ENCODE results near the gene CELF2.
"Not testable (repeated sequence)": the region's sequence is repeated elsewhere in the genome, so short reads cannot be mapped to it uniquely, and the experiment has no call there.

Gene CELF2

DNA sequence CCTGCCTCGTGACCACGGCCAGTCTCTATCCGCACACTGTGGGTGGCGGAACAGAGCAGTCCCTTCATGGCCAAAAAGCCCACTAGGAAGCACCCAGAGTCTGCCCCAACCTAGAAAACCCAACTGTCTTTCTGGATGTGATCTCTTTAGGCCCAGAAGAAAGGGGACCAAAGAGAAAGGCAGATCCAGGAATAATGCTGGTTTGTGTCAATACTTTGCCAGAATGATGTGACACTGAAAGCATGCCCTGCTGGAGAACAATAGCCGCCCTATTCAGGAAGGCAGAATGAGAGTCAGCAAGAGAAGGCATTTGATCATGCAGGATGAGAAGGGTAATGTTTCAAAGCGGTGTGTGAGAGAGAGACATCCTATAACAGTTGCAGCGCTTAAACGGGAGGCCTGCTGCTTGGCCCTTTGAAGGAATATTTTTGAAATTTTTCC is 319.1 kb downstream of the CELF2 start:
- peaks cover 10% of the 10 kb centered on the region; the same call in 1 of the 2 replicates for H3K4me1 ChIP-seq (ENCODE audit: insufficient read depth, low read length)
- H3K9me3 ChIP-seq (ENCODE audit: insufficient read depth, low read depth, low read length) = no peaks in the 10 kb centered on the region
- no peaks in the 10 kb centered on the region for H3K36me3 ChIP-seq (ENCODE audit: insufficient read depth, low read depth, low read length)
- no peak overlapping the region for H3K4me3 ChIP-seq (ENCODE audit: low read length)
- no peak overlapping the region for H3K9ac ChIP-seq (ENCODE audit: low read depth, low read length)
- no peak overlapping the region for H3K27ac ChIP-seq (ENCODE audit: low read length)
- H3K27me3 ChIP-seq (ENCODE audit: insufficient read depth, low read length) = no peaks in the 10 kb centered on the region

- no peaks in the 10 kb centered on the region for H3K27me3 ChIP-seq (ENCODE audit: insufficient read depth, low read length)
- no peaks in the 10 kb centered on the region for H3K36me3 ChIP-seq (ENCODE audit: insufficient read depth, low read depth, low read length)
- H3K4me1 ChIP-seq (ENCODE audit: insufficient read depth, low read length) = peaks cover 10% of the 10 kb centered on the region; the same call in 1 of the 2 replicates
- no peak overlapping the region for H3K27ac ChIP-seq (ENCODE audit: low read length)
- H3K4me3 ChIP-seq (ENCODE audit: low read length) = no peak overlapping the region
- H3K9ac ChIP-seq (ENCODE audit: low read depth, low read length) = no peak overlapping the region
- H3K9me3 ChIP-seq (ENCODE audit: insufficient read depth, low read depth, low read length) = no peaks in the 10 kb centered on the region
These were observed 319.8 kb downstream of the CELF2 start for GRCh38 chr10:11337516-11337915.

DNA sequence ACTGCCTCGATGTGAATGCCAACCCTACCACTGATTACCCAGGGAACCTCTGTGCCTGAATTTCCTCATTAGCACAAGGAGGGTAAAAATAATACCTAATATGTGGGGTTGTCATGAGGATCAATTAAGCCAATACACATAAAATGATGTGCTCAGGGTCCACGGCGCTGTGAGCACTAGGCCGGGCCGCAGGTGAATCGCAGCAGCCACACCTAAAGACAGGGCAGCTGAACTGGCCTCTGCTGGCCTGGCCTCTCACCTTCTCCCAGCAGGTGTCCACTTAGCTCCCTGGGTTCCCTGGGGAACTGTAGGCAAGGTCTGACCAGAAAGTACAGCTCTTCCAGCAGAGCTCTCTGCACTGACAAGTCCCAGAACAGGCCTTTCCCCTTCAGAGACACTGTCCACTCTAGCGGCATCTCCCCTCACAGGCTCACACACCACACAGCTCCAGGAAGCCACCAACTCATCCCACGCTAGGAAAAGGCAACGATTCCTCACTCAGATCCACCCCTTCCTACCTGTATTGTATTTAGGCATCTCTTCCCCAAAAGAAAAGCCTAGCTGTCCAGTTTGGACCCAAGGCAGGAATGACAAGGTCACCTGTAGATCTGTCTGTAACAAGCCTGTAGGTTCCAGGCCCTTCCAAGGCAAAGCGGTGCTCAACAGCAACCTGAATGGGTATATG is 320.6 kb downstream of the CELF2 start:
- no peaks in the 10 kb centered on the region for H3K36me3 ChIP-seq (ENCODE audit: insufficient read depth, low read depth, low read length)
- no peaks in the 10 kb centered on the region for H3K9me3 ChIP-seq (ENCODE audit: insufficient read depth, low read depth, low read length)
- H3K4me1 ChIP-seq (ENCODE audit: insufficient read depth, low read length) = peaks cover 10% of the 10 kb centered on the region; the same call in 1 of the 2 replicates
- no peaks in the 10 kb centered on the region for H3K27me3 ChIP-seq (ENCODE audit: insufficient read depth, low read length)
- H3K27ac ChIP-seq (ENCODE audit: low read length) = no peak overlapping the region
- no peak overlapping the region for H3K9ac ChIP-seq (ENCODE audit: low read depth, low read length)
- H3K4me3 ChIP-seq (ENCODE audit: low read length) = no peak overlapping the region

DNA sequence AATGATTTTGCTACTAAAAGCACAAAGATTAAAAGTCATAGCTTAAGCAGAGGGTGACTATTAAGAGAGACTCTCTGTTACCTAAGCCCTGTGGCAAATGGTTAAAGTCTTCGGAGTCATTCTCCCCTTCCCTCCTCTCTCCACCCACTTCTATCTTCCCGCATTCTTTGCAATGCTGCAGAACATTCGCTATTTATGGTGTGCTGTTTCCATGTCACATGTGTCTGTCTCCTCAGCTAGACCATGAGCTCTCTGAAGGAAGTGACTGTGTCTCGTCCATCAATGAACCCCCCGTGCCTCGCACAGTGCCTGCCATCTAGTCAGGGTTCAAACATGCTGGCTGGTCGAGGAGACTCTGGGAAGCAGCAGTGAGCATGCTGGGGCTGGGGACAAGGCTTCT is 321.3 kb downstream of the CELF2 start:
- Histone ChIP-seq H3K36me3 (ENCODE audit: insufficient read depth, low read depth, low read length) (no peaks in the 10 kb centered on the region), H3K27ac (ENCODE audit: low read length) (no peak overlapping the region), H3K4me1 (ENCODE audit: insufficient read depth, low read length) (peaks cover 10% of the 10 kb centered on the region; the same call in 1 of the 2 replicates), H3K9me3 (ENCODE audit: insufficient read depth, low read depth, low read length) (no peaks in the 10 kb centered on the region), H3K27me3 (ENCODE audit: insufficient read depth, low read length) (no peaks in the 10 kb centered on the region), H3K9ac (ENCODE audit: low read depth, low read length) (no peak overlapping the region), H3K4me3 (ENCODE audit: low read length) (no peak overlapping the region)

DNA sequence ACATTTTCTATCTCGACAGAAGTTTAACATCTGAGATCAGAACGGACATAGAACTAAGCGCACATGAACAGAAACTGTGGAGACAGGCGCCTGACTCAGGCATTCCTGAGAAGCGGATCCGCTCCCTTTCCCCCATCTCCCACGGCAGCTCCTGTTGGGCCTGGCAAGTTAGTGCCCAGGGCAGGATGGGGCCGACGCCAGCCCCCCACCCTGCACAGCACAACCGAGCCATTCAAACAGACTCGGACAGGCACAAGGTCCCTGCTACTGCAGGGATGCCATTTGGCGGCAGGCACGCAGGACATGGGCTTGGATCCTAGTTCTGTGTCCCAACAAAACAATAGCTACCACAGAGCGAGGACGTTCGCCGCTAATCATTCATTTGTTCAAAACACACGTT is 322.0 kb downstream of the CELF2 start:
- Histone ChIP-seq H3K27ac (ENCODE audit: low read length) (no peak overlapping the region), H3K4me3 (ENCODE audit: low read length) (no peak overlapping the region), H3K36me3 (ENCODE audit: insufficient read depth, low read depth, low read length) (no peaks in the 10 kb centered on the region), H3K9me3 (ENCODE audit: insufficient read depth, low read depth, low read length) (no peaks in the 10 kb centered on the region), H3K27me3 (ENCODE audit: insufficient read depth, low read length) (no peaks in the 10 kb centered on the region), H3K9ac (ENCODE audit: low read depth, low read length) (no peak overlapping the region), H3K4me1 (ENCODE audit: insufficient read depth, low read length) (peaks cover 10% of the 10 kb centered on the region; the same call in 1 of the 2 replicates)

DNA sequence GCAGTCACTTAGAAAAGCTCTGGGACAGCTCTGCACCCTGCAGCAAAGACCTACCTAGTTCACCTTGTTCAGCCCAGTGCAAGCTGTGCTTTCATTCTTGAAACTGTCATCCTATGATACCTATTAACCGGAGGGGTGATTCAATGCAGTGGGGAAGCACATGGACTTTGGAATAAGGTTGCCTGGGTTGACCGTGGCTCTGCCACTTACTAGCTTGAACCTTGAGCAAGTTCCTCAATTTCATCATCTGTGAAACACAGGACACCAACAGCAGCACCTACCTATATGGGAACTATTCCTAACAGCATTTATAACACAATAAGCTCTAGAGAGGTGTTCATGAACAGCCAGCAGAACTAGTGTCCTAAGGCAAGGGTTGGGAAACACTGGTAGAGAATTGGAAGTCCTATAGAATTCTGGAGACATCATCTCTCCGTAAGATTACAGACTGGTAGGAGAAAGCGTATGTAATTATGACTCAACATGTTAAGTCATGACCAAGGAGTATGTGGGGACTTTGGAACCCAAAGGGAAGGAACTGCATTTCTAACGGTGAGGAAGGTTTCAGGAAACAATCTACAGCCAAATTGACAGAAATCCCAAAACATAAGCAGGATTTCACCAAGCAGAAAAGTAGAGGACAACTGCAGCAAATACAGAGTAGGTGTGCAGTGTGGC is 323.8 kb downstream of the CELF2 start:
- Histone ChIP-seq H3K36me3 (ENCODE audit: insufficient read depth, low read depth, low read length) (no peaks in the 10 kb centered on the region), H3K9me3 (ENCODE audit: insufficient read depth, low read depth, low read length) (no peaks in the 10 kb centered on the region), H3K27ac (ENCODE audit: low read length) (no peak overlapping the region), H3K4me1 (ENCODE audit: insufficient read depth, low read length) (peaks cover 10% of the 10 kb centered on the region; the same call in 1 of the 2 replicates), H3K27me3 (ENCODE audit: insufficient read depth, low read length) (no peaks in the 10 kb centered on the region), H3K9ac (ENCODE audit: low read depth, low read length) (no peak overlapping the region), H3K4me3 (ENCODE audit: low read length) (no peak overlapping the region)

- no peaks in the 10 kb centered on the region for H3K27me3 ChIP-seq (ENCODE audit: insufficient read depth, low read length)
- no peaks in the 10 kb centered on the region for H3K36me3 ChIP-seq (ENCODE audit: insufficient read depth, low read depth, low read length)
- no peak overlapping the region for H3K4me3 ChIP-seq (ENCODE audit: low read length)
- no peak overlapping the region for H3K9ac ChIP-seq (ENCODE audit: low read depth, low read length)
- no peaks in the 10 kb centered on the region for H3K9me3 ChIP-seq (ENCODE audit: insufficient read depth, low read depth, low read length)
- H3K27ac ChIP-seq (ENCODE audit: low read length) = no peak overlapping the region
- no peaks in the 10 kb centered on the region for H3K4me1 ChIP-seq (ENCODE audit: insufficient read depth, low read length)
These were observed 326.4 kb downstream of the CELF2 start for GRCh38 chr10:11344081-11344480.

- H3K36me3 ChIP-seq (ENCODE audit: insufficient read depth, low read depth, low read length) = no peaks in the 10 kb centered on the region
- no peaks in the 10 kb centered on the region for H3K9me3 ChIP-seq (ENCODE audit: insufficient read depth, low read depth, low read length)
- no peak overlapping the region for H3K4me3 ChIP-seq (ENCODE audit: low read length)
- H3K4me1 ChIP-seq (ENCODE audit: insufficient read depth, low read length) = no peaks in the 10 kb centered on the region
- no peak overlapping the region for H3K9ac ChIP-seq (ENCODE audit: low read depth, low read length)
- H3K27ac ChIP-seq (ENCODE audit: low read length) = no peak overlapping the region
- no peaks in the 10 kb centered on the region for H3K27me3 ChIP-seq (ENCODE audit: insufficient read depth, low read length)
These were observed 326.9 kb downstream of the CELF2 start for GRCh38 chr10:11344550-11344949.

GRCh38 chr10:11345224-11346054 is 327.8 kb downstream of the CELF2 start:
- no peak overlapping the region for H3K9ac ChIP-seq (ENCODE audit: low read depth, low read length)
- no peaks in the 10 kb centered on the region for H3K27me3 ChIP-seq (ENCODE audit: insufficient read depth, low read length)
- no peak overlapping the region for H3K27ac ChIP-seq (ENCODE audit: low read length)
- H3K36me3 ChIP-seq (ENCODE audit: insufficient read depth, low read depth, low read length) = no peaks in the 10 kb centered on the region
- no peaks in the 10 kb centered on the region for H3K4me1 ChIP-seq (ENCODE audit: insufficient read depth, low read length)
- no peaks in the 10 kb centered on the region for H3K9me3 ChIP-seq (ENCODE audit: insufficient read depth, low read depth, low read length)
- H3K4me3 ChIP-seq (ENCODE audit: low read length) = no peak overlapping the region

DNA sequence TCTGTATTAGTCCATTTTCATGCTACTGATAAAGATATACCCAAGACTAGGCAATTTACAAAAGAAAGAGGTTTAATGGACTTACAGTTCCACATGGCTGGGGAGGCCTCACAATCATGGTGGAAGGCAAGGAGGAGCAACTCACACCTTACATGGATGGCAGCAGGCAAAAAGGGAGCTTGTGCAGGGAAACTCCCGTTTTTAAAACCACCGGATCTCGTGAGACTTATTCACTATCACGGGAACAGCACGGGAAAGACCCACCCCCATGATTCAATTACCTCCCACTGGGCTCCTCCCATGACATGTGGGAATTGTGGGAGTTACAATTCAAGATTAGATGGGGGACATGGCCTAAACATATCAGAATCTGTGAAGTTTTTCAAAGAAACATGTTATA is 329.9 kb downstream of the CELF2 start:
- not testable (repeated sequence) for H3K4me3 ChIP-seq (ENCODE audit: low read length); H3K9me3 ChIP-seq (ENCODE audit: insufficient read depth, low read depth, low read length); H3K36me3 ChIP-seq (ENCODE audit: insufficient read depth, low read depth, low read length); H3K4me1 ChIP-seq (ENCODE audit: insufficient read depth, low read length); H3K27me3 ChIP-seq (ENCODE audit: insufficient read depth, low read length); H3K27ac ChIP-seq (ENCODE audit: low read length); H3K9ac ChIP-seq (ENCODE audit: low read depth, low read length)

GRCh38 chr10:11351801-11352200 is 334.1 kb downstream of the CELF2 start:
- H3K9ac ChIP-seq (ENCODE audit: low read depth, low read length) = no peak overlapping the region
- H3K4me1 ChIP-seq (ENCODE audit: insufficient read depth, low read length) = no peaks in the 10 kb centered on the region
- no peak overlapping the region for H3K4me3 ChIP-seq (ENCODE audit: low read length)
- H3K27ac ChIP-seq (ENCODE audit: low read length) = no peak overlapping the region
- H3K27me3 ChIP-seq (ENCODE audit: insufficient read depth, low read length) = no peaks in the 10 kb centered on the region
- H3K36me3 ChIP-seq (ENCODE audit: insufficient read depth, low read depth, low read length) = no peaks in the 10 kb centered on the region
- H3K9me3 ChIP-seq (ENCODE audit: insufficient read depth, low read depth, low read length) = no peaks in the 10 kb centered on the region
